WTC11 (cell line): ENCODE results near the gene ACKR3. TPM values are rescaled to one million over a fixed set of nuclear protein-coding genes. Genes with fewer than 3 reads are reported as not detected.

Source experiments
- ATAC-seq: fragments of 200-7000 bp; cut with Tn5 transposase; 2 replicates; pipeline ENCODE4 v1.10.0; 2021; ENCODE audit warnings: mild to moderate bottlenecking, moderate library complexity
- CTCF ChIA-PET: fragments of 300-600 bp; sonication (Branson Sonifier 250); formaldehyde crosslinking; loops from one replicate; lab custom pipeline; 2021; ENCODE audit warnings: antibody characterized with exemption; lab: Charles Lee
- POLR2A ChIA-PET: fragments of 350-600 bp; sonication (Branson Sonifier 250); formaldehyde crosslinking; loops from one replicate; lab custom pipeline; 2021; ENCODE audit warnings: antibody characterized with exemption; lab: Charles Lee
- DNase-seq: peaks from one replicate; pipeline ENCODE4 v3.0.0; 2021; ENCODE audit warnings: low spot score
- H3K27ac Mint-ChIP-seq: 2 replicates; pipeline ENCODE4 v1.8.0; 2021; ENCODE audit warnings: mixed read lengths
- H3K27me3 Mint-ChIP-seq: 2 replicates; pipeline ENCODE4 v1.8.0; 2021; ENCODE audit warnings: low read depth, mild to moderate bottlenecking, moderate library complexity, mixed read lengths
- H3K36me3 Mint-ChIP-seq: 2 replicates; pipeline ENCODE4 v1.8.0; 2021; ENCODE audit warnings: mixed read lengths
- H3K4me1 Mint-ChIP-seq: 2 replicates; pipeline ENCODE4 v1.8.0; 2022; ENCODE audit warnings: mixed read lengths
- H3K4me3 Mint-ChIP-seq: 2 replicates; pipeline ENCODE4 v1.8.0; 2021; ENCODE audit warnings: mild to moderate bottlenecking, moderate library complexity, mixed read lengths
- H3K9me3 Mint-ChIP-seq: 2 replicates; pipeline ENCODE4 v1.8.0; 2021; ENCODE audit warnings: mixed read lengths
- ATF3 ChIP-seq: sonication (generic); formaldehyde crosslinking; conservative IDR thresholded peaks from 2 replicates; pipeline ENCODE4 v1.8.1; 2022; ENCODE audit warnings: mild to moderate bottlenecking, missing genetic modification reagents
- ATF6 ChIP-seq: sonication (generic); formaldehyde crosslinking; IDR thresholded peaks from 2 replicates; pipeline ENCODE4 v1.8.1; 2023; ENCODE audit warnings: mild to moderate bottlenecking, missing genetic modification reagents
- CREM ChIP-seq: sonication (generic); formaldehyde crosslinking; IDR thresholded peaks from 2 replicates; pipeline ENCODE4 v1.8.1; 2022; ENCODE audit warnings: mild to moderate bottlenecking, missing genetic modification reagents, moderate library complexity
- E2F1 ChIP-seq: sonication (generic); formaldehyde crosslinking; IDR thresholded peaks from 2 replicates; pipeline ENCODE4 v1.8.0; 2022; ENCODE audit warnings: mild to moderate bottlenecking, missing genetic modification reagents
- ESRRA ChIP-seq: sonication (generic); formaldehyde crosslinking; IDR thresholded peaks from 2 replicates; pipeline ENCODE4 v1.8.1; 2022; ENCODE audit warnings: mild to moderate bottlenecking, missing genetic modification reagents, borderline replicate concordance
- FOXP4 ChIP-seq: sonication (generic); formaldehyde crosslinking; IDR thresholded peaks from 2 replicates; pipeline ENCODE4 v1.8.0; 2022; ENCODE audit warnings: mild to moderate bottlenecking, missing genetic modification reagents
- GTF2I ChIP-seq: fragments of 250-450 bp; sonication (Bioruptor Pico); conservative IDR thresholded peaks from 2 replicates; pipeline ENCODE4 v1.4.0; 2021; ENCODE audit warnings: mild to moderate bottlenecking
- HMGXB4 ChIP-seq: sonication (generic); formaldehyde crosslinking; IDR thresholded peaks from 2 replicates; pipeline ENCODE4 v1.8.1; 2023; ENCODE audit warnings: mild to moderate bottlenecking, moderate library complexity, missing genetic modification reagents
- JUN ChIP-seq: sonication (generic); formaldehyde crosslinking; IDR thresholded peaks from 2 replicates; pipeline ENCODE4 v1.8.0; 2023; ENCODE audit warnings: mild to moderate bottlenecking, missing genetic modification reagents
- MYBL2 ChIP-seq: sonication (generic); formaldehyde crosslinking; IDR thresholded peaks from 2 replicates; pipeline ENCODE4 v1.8.1; 2023; ENCODE audit warnings: mild to moderate bottlenecking, moderate library complexity, missing genetic modification reagents
- OVOL2 ChIP-seq: fragments of 250-450 bp; sonication (Bioruptor Pico); IDR thresholded peaks from 2 replicates; pipeline ENCODE4 v1.9.0; 2021; ENCODE audit warnings: mild to moderate bottlenecking, borderline replicate concordance
- USF1 ChIP-seq: sonication (generic); formaldehyde crosslinking; IDR thresholded peaks from 2 replicates; pipeline ENCODE4 v1.8.0; 2022; ENCODE audit warnings: mild to moderate bottlenecking, missing genetic modification reagents
- ZNF317 ChIP-seq: sonication (generic); formaldehyde crosslinking; IDR thresholded peaks from 2 replicates; pipeline ENCODE4 v1.8.1; 2023; ENCODE audit warnings: low read depth, mild to moderate bottlenecking, moderate library complexity, missing genetic modification reagents, borderline replicate concordance
- ZNF396 ChIP-seq: fragments of 250-450 bp; sonication (Bioruptor Pico); IDR thresholded peaks from 2 replicates; pipeline ENCODE4 v1.8.0; 2021; ENCODE audit warnings: mild to moderate bottlenecking, moderate library complexity, borderline replicate concordance
- ZNF416 ChIP-seq: fragments of 250-450 bp; sonication (Bioruptor Pico); IDR thresholded peaks from 2 replicates; pipeline ENCODE4 v1.9.0; 2021; ENCODE audit warnings: mild to moderate bottlenecking, inconsistent platforms
- ZNF532 ChIP-seq: fragments of 250-450 bp; sonication (Bioruptor Pico); IDR thresholded peaks from 2 replicates; pipeline ENCODE4 v1.9.0; 2021; ENCODE audit warnings: mild to moderate bottlenecking, borderline replicate concordance
- total RNA-seq: library from RNA; stranded (reverse); gene quantifications from 3 replicates; pipeline ENCODE4 v1.2.3, GENCODE V29; 2021
- TF ChIP-seq, protein P1 (sequence below): sonication (generic); formaldehyde crosslinking; IDR thresholded peaks from 2 replicates; pipeline ENCODE4 v1.8.0; 2022; ENCODE audit warnings: missing genetic modification reagents
- TF ChIP-seq, protein P2 (sequence below): fragments of 250-450 bp; sonication (Bioruptor Pico); IDR thresholded peaks from 2 replicates; pipeline ENCODE4 v1.9.0; 2021; ENCODE audit warnings: mild to moderate bottlenecking
- TF ChIP-seq, protein P3 (sequence below): fragments of 200-600 bp; IDR thresholded peaks from 2 replicates; pipeline ENCODE4 v1.8.0; 2022; ENCODE audit warnings: antibody characterized with exemption

ACKR3 gene
- total RNA-seq, 1 experiment from 2014 or later = 1.3 TPM

GRCh38 chr2:236576087-236576486 is 6.5 kb downstream of the ACKR3 start:
- ATAC-seq = peak; percentile 71
- Mint-ChIP-seq H3K4me1 (peaks cover 52% of the 10 kb centered on the region), H3K9me3 (peaks cover 9% of the 10 kb centered on the region), H3K27ac (peak overlapping the region; percentile 70; the same call in 1 of the 2 replicates), H3K27me3 (peaks cover 7% of the 10 kb centered on the region), H3K36me3 (peaks cover 8% of the 10 kb centered on the region), H3K4me3 (no peak overlapping the region)
- CTCF ChIA-PET = interaction anchor here (1.0 kb wide), 1 partner anchor 14 kb away, joined by 4 read pairs; no protein-coding TSS in a partner anchor
- no peak for TF ChIP-seq FOXP4 (CRISPR knock-in tag)
- no peak for TF ChIP-seq E2F1 (CRISPR knock-in tag)
- no peak for TF ChIP-seq JUN (CRISPR knock-in tag)
- TF ChIP-seq ZNF317 (CRISPR knock-in tag) = no peak
- no peak for TF ChIP-seq HMGXB4
- TF ChIP-seq ESRRA (CRISPR knock-in tag) = no peak
- no peak for TF ChIP-seq GTF2I (CRISPR knock-in tag)
- TF ChIP-seq, protein P1, sequence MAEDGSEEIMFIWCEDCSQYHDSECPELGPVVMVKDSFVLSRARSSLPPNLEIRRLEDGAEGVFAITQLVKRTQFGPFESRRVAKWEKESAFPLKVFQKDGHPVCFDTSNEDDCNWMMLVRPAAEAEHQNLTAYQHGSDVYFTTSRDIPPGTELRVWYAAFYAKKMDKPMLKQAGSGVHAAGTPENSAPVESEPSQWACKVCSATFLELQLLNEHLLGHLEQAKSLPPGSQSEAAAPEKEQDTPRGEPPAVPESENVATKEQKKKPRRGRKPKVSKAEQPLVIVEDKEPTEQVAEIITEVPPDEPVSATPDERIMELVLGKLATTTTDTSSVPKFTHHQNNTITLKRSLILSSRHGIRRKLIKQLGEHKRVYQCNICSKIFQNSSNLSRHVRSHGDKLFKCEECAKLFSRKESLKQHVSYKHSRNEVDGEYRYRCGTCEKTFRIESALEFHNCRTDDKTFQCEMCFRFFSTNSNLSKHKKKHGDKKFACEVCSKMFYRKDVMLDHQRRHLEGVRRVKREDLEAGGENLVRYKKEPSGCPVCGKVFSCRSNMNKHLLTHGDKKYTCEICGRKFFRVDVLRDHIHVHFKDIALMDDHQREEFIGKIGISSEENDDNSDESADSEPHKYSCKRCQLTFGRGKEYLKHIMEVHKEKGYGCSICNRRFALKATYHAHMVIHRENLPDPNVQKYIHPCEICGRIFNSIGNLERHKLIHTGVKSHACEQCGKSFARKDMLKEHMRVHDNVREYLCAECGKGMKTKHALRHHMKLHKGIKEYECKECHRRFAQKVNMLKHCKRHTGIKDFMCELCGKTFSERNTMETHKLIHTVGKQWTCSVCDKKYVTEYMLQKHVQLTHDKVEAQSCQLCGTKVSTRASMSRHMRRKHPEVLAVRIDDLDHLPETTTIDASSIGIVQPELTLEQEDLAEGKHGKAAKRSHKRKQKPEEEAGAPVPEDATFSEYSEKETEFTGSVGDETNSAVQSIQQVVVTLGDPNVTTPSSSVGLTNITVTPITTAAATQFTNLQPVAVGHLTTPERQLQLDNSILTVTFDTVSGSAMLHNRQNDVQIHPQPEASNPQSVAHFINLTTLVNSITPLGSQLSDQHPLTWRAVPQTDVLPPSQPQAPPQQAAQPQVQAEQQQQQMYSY (CRISPR knock-in tag) = no peak
- TF ChIP-seq ZNF532 (CRISPR knock-in tag) = no peak
- TF ChIP-seq CREM (CRISPR knock-in tag) = no peak
- no peak for TF ChIP-seq ZNF396 (CRISPR knock-in tag)
- TF ChIP-seq OVOL2 (CRISPR knock-in tag) = no peak
- TF ChIP-seq, protein P2, sequence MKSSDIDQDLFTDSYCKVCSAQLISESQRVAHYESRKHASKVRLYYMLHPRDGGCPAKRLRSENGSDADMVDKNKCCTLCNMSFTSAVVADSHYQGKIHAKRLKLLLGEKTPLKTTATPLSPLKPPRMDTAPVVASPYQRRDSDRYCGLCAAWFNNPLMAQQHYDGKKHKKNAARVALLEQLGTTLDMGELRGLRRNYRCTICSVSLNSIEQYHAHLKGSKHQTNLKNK (CRISPR knock-in tag) = no peak
- no peak for TF ChIP-seq MYBL2
- TF ChIP-seq ATF6 (CRISPR knock-in tag) = no peak
- TF ChIP-seq ZNF416 (CRISPR knock-in tag) = no peak
- TF ChIP-seq, protein P3, sequence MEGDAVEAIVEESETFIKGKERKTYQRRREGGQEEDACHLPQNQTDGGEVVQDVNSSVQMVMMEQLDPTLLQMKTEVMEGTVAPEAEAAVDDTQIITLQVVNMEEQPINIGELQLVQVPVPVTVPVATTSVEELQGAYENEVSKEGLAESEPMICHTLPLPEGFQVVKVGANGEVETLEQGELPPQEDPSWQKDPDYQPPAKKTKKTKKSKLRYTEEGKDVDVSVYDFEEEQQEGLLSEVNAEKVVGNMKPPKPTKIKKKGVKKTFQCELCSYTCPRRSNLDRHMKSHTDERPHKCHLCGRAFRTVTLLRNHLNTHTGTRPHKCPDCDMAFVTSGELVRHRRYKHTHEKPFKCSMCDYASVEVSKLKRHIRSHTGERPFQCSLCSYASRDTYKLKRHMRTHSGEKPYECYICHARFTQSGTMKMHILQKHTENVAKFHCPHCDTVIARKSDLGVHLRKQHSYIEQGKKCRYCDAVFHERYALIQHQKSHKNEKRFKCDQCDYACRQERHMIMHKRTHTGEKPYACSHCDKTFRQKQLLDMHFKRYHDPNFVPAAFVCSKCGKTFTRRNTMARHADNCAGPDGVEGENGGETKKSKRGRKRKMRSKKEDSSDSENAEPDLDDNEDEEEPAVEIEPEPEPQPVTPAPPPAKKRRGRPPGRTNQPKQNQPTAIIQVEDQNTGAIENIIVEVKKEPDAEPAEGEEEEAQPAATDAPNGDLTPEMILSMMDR = no peak
- no peak for TF ChIP-seq USF1 (CRISPR knock-in tag)
- no peak for TF ChIP-seq ATF3 (CRISPR knock-in tag)
- peak; percentile 49 for DNase-seq
- POLR2A ChIA-PET = no interaction called here
